Stimulated activated CD4-positive, alpha-beta T cell treated with anti-CD3 and anti-CD28 coated beads, Interleukin-15, amount 100 ng/mL, for 1 hour (primary cell): ENCODE measurements around the gene TBC1D3B.
"Not testable (repeated sequence)": the region's sequence is repeated elsewhere in the genome, so short reads cannot be mapped to it uniquely, and the experiment has no call there.

Experiments
- DNase-seq, 2 donors: peaks; one replicate each; pipeline ENCODE4 v3.0.0-alpha.2; 2020; ENCODE audit warnings: low read depth in 1 of 2, low spot score in 1 of 2

The TBC1D3B gene

GRCh38 chr17:36201506-36201905 lies 25.1 kb upstream of the TBC1D3B start:
- not testable (repeated sequence) for DNase-seq

DNA sequence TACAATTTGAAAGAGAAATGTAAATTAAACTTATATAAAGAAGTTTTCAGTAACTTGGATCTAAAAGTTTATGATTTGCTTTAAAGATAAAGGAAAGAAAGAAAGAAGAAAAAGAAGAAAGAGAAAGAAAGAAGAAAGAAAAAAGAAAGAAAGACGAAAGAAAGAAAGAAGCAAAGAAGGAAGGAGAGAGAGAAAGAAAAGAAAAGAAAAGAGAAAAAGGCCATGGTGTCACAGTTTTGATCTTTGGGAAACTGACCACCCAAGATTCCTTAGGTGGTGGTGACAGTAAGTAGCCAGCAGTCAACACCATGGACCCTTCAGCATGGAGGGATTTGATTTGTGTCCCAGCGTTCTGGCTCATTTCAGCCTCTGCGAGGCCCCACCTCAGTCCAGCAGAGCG lies 24.7 kb upstream of the TBC1D3B start:
- DNase-seq = not testable (repeated sequence)

DNA sequence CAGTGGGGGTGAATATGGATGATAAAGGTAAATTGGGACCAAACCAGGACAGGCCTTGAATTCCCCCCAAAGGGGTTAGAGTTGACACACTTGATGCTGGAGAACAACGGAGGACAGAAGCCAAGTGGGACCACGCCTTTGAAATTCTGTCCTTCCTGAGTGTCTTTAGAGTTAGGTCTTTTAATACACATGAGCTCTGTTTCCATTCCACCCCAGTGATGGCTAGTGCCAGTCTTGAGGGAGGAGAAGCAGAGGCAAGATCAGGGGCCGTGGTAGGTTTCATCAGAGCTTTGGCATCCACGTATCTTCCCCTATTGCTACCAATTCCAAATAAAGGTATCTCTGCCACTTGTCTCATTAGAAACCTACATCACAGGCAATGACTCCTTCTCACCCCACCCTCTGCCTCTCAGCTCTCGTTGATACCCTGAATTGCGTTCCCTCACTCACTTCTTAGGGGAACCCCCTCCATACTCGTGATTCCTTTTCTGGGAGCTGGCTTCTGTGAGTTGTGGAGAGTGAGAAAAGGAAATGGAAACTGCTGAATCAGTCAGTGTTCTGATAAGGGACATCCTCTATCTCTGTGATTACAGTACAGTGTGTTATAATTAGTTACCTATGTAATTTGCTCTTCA lies 22.5 kb upstream of the TBC1D3B start:
- no peak for DNase-seq

DNA sequence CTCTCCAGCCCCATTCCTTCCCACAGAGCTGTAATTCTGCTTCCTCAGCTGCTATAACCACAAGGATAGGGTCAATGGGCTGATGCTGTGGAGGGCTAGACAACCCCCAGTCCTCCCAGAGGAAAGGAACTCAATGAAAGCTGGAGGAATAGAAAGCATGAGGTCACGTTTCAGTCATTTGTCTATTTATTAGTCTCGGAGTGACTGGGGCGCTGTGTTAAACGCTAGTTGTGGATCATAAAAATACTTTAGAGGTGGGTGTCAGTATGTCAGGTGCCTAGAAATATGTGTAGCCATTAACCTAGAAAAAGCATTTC lies 20.9 kb upstream of the TBC1D3B start:
- no peak for DNase-seq

- no peak for DNase-seq
Observed at GRCh38 chr17:36196131-36196486, 19.7 kb upstream of the TBC1D3B start.

DNA sequence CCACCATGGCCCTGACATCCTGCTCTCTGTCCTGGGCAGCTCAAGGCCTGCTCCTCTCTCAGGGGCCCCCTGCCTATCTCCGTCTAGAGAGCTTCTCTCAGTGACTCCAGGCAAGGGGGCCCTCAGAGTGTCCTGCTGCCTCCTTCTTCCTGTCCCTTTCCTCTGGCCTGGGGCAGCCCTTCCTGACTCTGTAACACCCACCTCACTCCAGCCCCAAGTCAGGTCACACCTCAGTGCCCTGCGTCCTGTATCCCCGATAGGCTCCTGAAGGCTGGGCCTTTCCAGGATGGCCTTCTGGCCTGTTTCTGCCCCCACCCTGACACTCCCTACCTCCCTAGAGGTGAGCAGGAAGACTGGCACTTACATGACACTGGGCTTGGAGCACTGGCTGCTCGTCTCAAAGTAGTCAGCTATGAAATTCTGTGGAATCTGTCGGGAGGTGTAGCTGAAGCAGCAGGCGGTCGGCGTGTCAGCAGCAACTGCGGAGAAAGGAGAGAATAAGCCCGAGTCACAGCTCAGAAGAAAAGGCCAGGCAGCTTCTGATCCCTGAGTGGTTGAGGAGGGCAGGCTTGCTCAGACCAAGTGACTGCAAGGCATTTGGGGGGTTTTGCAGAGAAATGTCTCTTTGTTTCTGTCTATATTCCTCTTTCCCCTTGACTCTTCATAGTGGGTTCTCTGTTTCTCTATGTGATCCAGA lies 19.1 kb upstream of the TBC1D3B start:
- DNase-seq = no peak

- DNase-seq = not testable (repeated sequence)
Observed at GRCh38 chr17:36194832-36195433, 18.5 kb upstream of the TBC1D3B start.

DNA sequence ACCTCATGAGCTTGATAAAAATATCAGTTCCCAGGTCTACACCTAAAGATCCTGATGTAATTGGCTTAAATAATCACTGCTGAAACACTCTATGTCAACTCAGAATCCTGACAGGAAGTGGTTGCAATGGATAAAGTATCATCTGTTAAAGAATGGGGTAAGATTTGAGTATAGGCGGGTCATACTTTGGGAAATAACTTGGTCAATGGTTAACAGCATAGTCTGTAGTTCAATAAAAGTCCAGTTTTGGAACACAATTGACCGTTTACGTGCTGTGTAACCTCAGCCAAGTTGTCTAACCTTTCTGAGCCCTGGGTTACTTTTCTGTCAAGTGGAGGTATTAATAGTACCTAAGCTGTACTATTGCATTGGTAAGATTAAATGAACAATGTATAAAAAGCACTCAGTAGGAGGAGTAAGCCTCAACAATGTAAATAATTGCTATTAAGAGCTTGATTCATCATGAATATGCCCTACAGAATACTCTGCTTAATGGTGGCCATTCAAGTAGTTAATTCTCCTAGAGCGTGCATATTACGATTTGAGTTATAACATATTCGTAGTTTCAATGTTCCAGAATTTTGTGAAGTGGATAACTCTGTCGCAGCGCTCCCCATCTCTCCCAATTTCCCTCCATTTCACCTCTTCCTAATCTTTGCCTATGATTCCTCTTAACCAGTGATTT lies 17.9 kb upstream of the TBC1D3B start:
- not testable (repeated sequence) for DNase-seq

- DNase-seq = no peak
Observed at GRCh38 chr17:36193216-36193775, 16.9 kb upstream of the TBC1D3B start.

DNA sequence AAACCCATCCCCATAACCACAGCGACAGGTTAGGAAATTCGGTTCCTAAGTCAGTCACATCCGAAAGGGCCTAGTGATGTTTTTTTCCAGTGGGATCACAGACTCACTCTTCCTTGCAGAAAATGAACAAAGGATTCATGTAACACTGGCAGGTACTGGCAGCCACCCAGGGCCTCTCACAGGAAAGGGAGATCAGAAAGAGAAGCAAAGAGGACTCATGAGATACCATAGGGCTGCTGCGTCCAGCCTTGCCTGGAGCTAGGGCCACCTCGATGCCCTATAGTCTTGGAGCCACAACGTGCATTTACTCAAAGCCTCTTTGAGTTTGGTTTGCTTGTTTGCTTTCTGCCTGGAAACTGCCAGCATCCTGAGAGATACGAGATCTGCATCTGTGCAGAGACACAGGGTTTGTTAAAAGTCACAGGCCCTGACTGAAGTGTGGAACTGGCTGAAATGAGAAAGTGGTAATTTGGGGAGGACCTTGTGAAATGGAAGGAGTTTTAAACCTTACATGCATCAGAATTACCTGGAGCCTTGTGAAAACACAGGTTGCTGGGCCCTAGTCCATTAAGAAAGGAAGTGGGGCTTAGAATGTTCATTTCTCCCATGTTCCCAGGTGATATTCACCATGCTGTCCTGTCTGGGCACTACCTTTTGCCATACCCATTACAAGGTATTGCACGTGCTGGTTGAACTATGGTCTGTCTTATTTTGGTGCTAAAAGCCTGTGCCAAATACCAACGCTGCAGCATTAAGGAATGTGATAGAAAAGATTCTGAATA lies 14.3 kb upstream of the TBC1D3B start:
- not testable (repeated sequence) for DNase-seq

DNA sequence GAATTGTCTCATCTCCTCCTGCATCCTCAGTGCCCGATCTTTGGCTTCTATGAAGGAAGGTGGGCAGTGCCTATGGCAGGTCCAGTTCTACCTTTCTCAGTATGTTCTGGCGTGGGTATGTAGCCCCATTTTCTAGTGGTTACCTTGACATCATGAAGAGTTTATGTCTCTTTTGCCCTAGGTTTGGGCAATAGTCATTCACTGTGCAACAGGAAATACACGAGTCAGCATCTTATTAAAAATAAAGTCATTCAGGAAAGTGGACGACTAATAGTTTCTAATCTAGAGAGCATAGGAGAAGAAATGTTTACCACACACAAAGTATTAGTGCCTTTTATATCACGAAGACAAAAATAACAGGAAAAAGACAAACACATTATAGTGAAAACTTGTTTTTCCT lies 13.6 kb upstream of the TBC1D3B start:
- not testable (repeated sequence) for DNase-seq

GRCh38 chr17:36188891-36189306 lies 12.5 kb upstream of the TBC1D3B start:
- no peak for DNase-seq

DNA sequence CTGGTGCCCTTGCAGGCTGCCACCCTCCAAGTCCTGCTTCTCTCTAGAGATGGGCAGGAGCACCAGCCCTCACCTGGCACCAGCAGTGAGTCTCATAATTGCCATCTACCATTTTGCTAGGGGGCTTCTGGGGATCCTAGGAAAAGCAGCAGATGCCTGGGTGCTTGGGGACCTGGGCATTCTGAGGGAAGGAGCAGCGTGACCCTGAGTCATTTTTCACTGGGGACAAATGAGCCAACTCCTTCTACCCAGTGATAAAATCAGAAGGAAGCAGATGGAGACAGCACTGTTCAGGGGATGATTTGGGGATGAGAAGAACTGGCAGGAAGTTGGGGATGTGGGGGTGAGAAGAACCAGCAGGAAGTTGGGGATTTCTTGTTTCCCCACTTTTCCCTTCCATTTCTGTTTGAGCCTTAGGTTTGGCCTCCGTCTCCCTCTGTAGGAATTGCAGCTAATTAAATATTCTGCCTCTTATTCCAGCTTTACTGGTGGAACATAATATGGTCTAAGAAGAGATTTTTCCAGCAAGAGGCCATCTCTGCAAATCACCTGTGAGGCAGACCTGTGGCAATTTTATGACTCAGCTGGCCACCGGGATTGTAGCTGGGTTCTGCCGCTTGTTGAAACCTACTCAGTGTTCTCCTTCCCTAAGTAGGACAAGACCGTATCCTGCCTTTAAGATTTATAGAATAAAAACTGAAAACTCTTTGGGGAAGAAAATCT lies 11.7 kb upstream of the TBC1D3B start:
- not testable (repeated sequence) for DNase-seq

GRCh38 chr17:36186810-36187763 lies 10.7 kb upstream of the TBC1D3B start:
- DNase-seq = not testable (repeated sequence)

- no peak for DNase-seq
Observed at GRCh38 chr17:36185416-36185815, 9.0 kb upstream of the TBC1D3B start.

DNA sequence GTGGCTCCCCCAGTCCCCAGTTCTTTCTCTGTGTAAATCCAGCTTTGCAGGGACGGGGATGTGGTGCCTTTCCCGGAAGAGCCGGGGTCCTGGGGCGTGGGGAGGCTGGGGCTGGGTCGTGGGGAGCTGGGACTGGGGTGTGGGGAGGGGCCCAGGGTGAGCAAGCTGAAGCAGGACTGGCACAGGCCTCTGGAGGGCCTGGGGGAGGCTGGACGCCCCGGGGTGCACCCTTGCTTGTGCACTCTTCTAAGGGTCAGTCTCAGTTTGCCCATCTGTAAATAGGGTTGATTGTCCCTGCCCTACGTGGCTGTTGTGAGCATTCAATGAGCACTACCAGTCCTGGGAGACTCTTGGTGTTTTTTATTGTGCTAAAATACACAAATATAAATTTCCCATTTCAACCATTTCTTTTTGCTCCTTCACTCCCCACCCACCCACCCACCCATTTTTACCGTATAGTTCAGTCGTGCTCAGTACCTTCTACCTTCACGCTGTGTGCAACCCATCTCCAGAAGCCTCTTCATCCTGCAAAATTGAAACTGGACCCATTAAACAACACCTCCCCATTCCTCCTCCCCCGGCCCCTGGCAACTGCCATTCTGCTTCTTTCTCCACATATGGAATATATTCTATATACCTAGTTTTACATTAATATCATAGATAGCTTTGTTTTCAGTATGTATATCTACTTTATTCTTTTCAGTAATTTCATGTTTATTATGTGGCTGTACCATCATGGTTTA lies 7.8 kb upstream of the TBC1D3B start:
- DNase-seq = no peak

- no peak for DNase-seq
Observed at GRCh38 chr17:36183001-36183971, 6.8 kb upstream of the TBC1D3B start.
